ENCODE results near the gene CMSS1. TPM values are rescaled to one million over a fixed set of nuclear protein-coding genes. Genes with fewer than 3 reads are reported as not detected.

The CMSS1 gene
- total and polyA plus RNA-seq, 2 of the 13 experiments (the other 11 are each of a cell fraction or from before 2014, with no cell fraction given), result 6.4 to 48.7 TPM

GRCh38 chr3:99961756-99962515, 144.3 kb downstream of the CMSS1 start:
- no peaks in the 10 kb centered on the region for H4K20me1 ChIP-seq (ENCODE audit: insufficient read depth, low read length)
- no peak overlapping the region for H3K4me2 ChIP-seq (ENCODE audit: low read depth, low read length)
- ChIA-PET POLR2A (no interaction called here), CTCF (ENCODE audit: low intra/inter-chr PET ratio, low total read pairs) (no interaction called here)
- ATAC-seq (no peak), DNase-seq (ENCODE audit: low spot score) (no peak), FAIRE-seq (no peak)
- intact Hi-C loops (cut with micrococcal nuclease; ENCODE audit: unreplicated experiment), result no loop called here
- no peak overlapping the region for H2AFZ ChIP-seq (ENCODE audit: low read length)
- BruUV-seq (replicated peaks), result no TSS peak
- TF ChIP-seq GFI1 (CRISPR knock-in tag; IDR thresholded peaks at IDR 0.05; ENCODE audit: borderline replicate concordance) (no peak), CREM (IDR thresholded peaks at IDR 0.05) (no peak), CREM (CRISPR knock-in tag; IDR thresholded peaks at IDR 0.05) (no peak), ZNF292 (CRISPR knock-in tag; IDR thresholded peaks at IDR 0.05; ENCODE audit: borderline replicate concordance, low read depth) (no peak)
- H3K4me1 ChIP-seq (ENCODE audit: insufficient read depth, low read length), result peaks cover 29% of the 10 kb centered on the region
- no peaks in the 10 kb centered on the region for H3K27me3 ChIP-seq (ENCODE audit: control insufficient read depth in 1 of 2, insufficient read depth in 2 of 2, low read length in 2 of 2)
- H3K4me3 ChIP-seq (replicated peaks in 1 of 3; ENCODE audit: insufficient read depth in 1 of 3, low read depth in 2 of 3, low read length in 3 of 3), result no peak overlapping the region
- no peaks in the 10 kb centered on the region for H3K36me3 ChIP-seq (replicated peaks in 1 of 2; ENCODE audit: control insufficient read depth in 1 of 2, insufficient read depth in 2 of 2, low read length in 2 of 2)
- no peak overlapping the region for H3K27ac ChIP-seq (ENCODE audit: extremely low read length, insufficient read depth, low read length)
- H3K9me3 ChIP-seq (ENCODE audit: low read length), result no peaks in the 10 kb centered on the region
- H3K79me2 ChIP-seq (ENCODE audit: insufficient read depth, low read length), result no peaks in the 10 kb centered on the region
- H3K9ac ChIP-seq (ENCODE audit: insufficient read depth, low read depth, low read length), result no peak overlapping the region
- in situ Hi-C loops (cut with HindIII; ENCODE audit: extremely low pct_ligation_motif_present, low pct_unique_long_range_greater_than_20kb), result no loop called here
- 92% methylated on average over 7 of the region's 7 CpGs for WGBS (ENCODE audit: low lambda C conversion rate)

GRCh38 chr3:99962703-99963102, 145.0 kb downstream of the CMSS1 start:
- Histone ChIP-seq H3K27ac (ENCODE audit: extremely low read length, insufficient read depth, low read length) (no peak overlapping the region), H3K79me2 (ENCODE audit: insufficient read depth, low read length) (no peaks in the 10 kb centered on the region), H3K9me3 (ENCODE audit: low read length) (no peaks in the 10 kb centered on the region), H4K20me1 (ENCODE audit: insufficient read depth, low read length) (no peaks in the 10 kb centered on the region), H3K4me1 (ENCODE audit: insufficient read depth, low read length) (peaks cover 22% of the 10 kb centered on the region), H2AFZ (ENCODE audit: low read length) (no peak overlapping the region), H3K4me3 (replicated peaks in 1 of 3; ENCODE audit: insufficient read depth in 1 of 3, low read depth in 2 of 3, low read length in 3 of 3) (no peak overlapping the region), H3K27me3 (ENCODE audit: control insufficient read depth in 1 of 2, insufficient read depth in 2 of 2, low read length in 2 of 2) (no peaks in the 10 kb centered on the region), H3K4me2 (ENCODE audit: low read depth, low read length) (no peak overlapping the region), H3K36me3 (replicated peaks in 1 of 2; ENCODE audit: control insufficient read depth in 1 of 2, insufficient read depth in 2 of 2, low read length in 2 of 2) (no peaks in the 10 kb centered on the region), H3K9ac (ENCODE audit: insufficient read depth, low read depth, low read length) (no peak overlapping the region)
- intact Hi-C loops (cut with micrococcal nuclease; ENCODE audit: unreplicated experiment) (no loop called here), in situ Hi-C loops (cut with HindIII; ENCODE audit: extremely low pct_ligation_motif_present, low pct_unique_long_range_greater_than_20kb) (no loop called here)
- POLR2A ChIA-PET, result no interaction called here
- WGBS (ENCODE audit: low lambda C conversion rate), result 94% methylated on average over 2 of the region's 2 CpGs
- BruUV-seq (replicated peaks), result no TSS peak
- DNase-seq (ENCODE audit: low spot score) (no peak), ATAC-seq (no peak), FAIRE-seq (no peak)
- CTCF ChIA-PET (ENCODE audit: low intra/inter-chr PET ratio, low total read pairs), result no interaction called here
- TF ChIP-seq TFE3 (CRISPR knock-in tag; IDR thresholded peaks at IDR 0.05) (no peak), ZFP41 (CRISPR knock-in tag; IDR thresholded peaks at IDR 0.05; ENCODE audit: borderline replicate concordance) (no peak), ATRX (CRISPR knock-in tag; IDR thresholded peaks at IDR 0.05; ENCODE audit: borderline replicate concordance) (no peak), NR0B2 (CRISPR knock-in tag; IDR thresholded peaks at IDR 0.05) (no peak), TMF1 (CRISPR knock-in tag; IDR thresholded peaks at IDR 0.05; ENCODE audit: low read depth) (no peak), MEF2D (CRISPR knock-in tag; IDR thresholded peaks at IDR 0.05) (no peak), ZBTB37 (CRISPR knock-in tag; IDR thresholded peaks at IDR 0.05) (no peak), TBX3 (IDR thresholded peaks at IDR 0.05; ENCODE audit: borderline replicate concordance) (no peak), ETS1 (CRISPR knock-in tag; IDR thresholded peaks at IDR 0.05) (no peak)

Data from HepG2 (cell line).